ENCODE measurements around the gene TIMP2. TPM values are rescaled to one million over a fixed set of nuclear protein-coding genes. Genes with fewer than 3 reads are reported as not detected.
"Not testable (repeated sequence)": the region's sequence is repeated elsewhere in the genome, so short reads cannot be mapped to it uniquely, and the experiment has no call there.

TIMP2 gene
- total RNA-seq, 4 donors from 2014 or later: 52.9 to 133 (median 82.2) TPM

DNA sequence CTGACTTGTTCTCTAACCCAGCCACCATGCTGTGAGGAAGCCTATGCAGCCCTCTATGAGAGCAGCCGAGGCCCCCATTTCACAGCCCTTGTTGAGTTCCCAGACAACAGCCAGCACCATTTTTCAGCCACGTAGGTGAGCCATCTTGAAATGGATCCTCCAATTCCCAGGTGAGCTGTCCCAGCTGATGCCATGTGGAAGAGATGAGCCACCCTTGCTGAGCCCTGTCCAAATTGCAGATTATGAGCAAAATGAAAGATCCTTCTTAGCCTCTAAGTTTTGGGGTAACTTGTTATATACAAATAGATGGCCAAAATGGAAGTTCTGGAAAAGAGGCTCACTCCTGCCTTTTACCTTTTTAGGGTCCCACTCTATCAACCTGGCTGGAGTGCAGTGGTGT is 25.7 kb upstream of the TIMP2 start:
- Histone ChIP-seq H3K9me3 (no peaks in the 10 kb centered on the region), H3K27me3 (no peaks in the 10 kb centered on the region), H3K27ac (no peak overlapping the region), H3K4me1 (peaks cover 24 to 28% of the 10 kb centered on the region in 2 donors), H3K4me3 (replicated peaks in 1 of 3) (no peak overlapping the region), H3K36me3 (no peaks in the 10 kb centered on the region)
- no peak for TF ChIP-seq POLR2A (IDR thresholded peaks at IDR 0.05)
- TF ChIP-seq, protein P1, sequence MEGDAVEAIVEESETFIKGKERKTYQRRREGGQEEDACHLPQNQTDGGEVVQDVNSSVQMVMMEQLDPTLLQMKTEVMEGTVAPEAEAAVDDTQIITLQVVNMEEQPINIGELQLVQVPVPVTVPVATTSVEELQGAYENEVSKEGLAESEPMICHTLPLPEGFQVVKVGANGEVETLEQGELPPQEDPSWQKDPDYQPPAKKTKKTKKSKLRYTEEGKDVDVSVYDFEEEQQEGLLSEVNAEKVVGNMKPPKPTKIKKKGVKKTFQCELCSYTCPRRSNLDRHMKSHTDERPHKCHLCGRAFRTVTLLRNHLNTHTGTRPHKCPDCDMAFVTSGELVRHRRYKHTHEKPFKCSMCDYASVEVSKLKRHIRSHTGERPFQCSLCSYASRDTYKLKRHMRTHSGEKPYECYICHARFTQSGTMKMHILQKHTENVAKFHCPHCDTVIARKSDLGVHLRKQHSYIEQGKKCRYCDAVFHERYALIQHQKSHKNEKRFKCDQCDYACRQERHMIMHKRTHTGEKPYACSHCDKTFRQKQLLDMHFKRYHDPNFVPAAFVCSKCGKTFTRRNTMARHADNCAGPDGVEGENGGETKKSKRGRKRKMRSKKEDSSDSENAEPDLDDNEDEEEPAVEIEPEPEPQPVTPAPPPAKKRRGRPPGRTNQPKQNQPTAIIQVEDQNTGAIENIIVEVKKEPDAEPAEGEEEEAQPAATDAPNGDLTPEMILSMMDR (IDR thresholded peaks at IDR 0.05): no peak
- 90 to 100% methylated on average over 2 of the region's 2 CpGs for WGBS, 2 donors
- intact Hi-C loops (cut with DNase I): no loop called here
- no peak for DNase-seq

DNA sequence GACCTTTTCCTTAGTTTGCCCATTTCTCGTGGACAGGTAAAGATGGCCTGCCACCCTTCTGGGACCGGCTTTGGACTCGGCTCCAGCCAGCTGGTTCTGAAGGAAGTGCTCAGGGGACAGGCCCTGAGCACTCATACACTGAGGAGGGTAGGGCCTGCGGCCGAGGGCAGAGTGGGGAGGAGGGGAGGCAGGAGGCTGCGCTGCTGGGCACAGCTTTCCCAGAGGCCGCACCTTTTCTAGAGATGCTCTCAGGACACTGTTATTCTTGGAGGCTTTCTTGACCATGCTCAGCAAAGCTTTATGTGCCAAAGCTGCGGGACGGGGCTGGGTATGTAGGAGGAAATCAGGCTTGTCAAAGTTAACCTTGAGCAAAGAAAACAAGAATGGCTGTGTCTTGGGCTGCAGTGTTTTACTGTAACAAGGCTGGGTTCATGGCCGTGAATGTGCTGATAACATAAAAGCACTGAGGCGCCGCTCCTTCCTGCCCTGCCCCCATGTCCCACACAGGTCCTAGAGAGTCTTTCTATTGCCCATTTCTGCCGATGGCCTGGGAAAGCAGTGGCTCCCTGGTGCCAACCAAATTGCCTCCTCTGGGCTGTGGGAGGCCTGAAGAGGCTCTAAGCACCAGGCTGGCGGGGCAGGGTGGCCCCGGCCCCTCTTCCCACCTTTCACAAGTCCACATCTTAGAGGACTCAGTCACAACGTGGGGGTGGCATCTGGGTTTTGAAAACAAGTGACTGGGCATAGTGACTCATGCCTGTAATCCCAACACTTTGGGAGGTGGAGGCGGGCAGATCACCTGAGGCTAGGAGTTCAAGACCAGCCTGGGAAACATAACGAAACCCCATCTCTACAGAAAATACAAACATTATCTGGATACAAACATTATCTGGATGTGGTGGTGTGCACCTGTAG is 22.3 kb upstream of the TIMP2 start:
- Histone ChIP-seq H3K4me3 (replicated peaks in 1 of 3) (no peak overlapping the region), H3K36me3 (no peaks in the 10 kb centered on the region), H3K4me1 (peaks cover 22 to 32% of the 10 kb centered on the region in 2 donors), H3K9me3 (no peaks in the 10 kb centered on the region), H3K27me3 (no peaks in the 10 kb centered on the region), H3K27ac (peak overlapping the region; percentile 32 to 80 (median 74))
- intact Hi-C loops (cut with DNase I): no loop called here
- DNase-seq: peak; percentile 63 to 66
- 32 to 43% methylated on average over 18 of the region's 18 CpGs for WGBS, 2 donors
- no peak for TF ChIP-seq POLR2A (IDR thresholded peaks at IDR 0.05)
- TF ChIP-seq, protein P1 (IDR thresholded peaks at IDR 0.05): no peak

DNA sequence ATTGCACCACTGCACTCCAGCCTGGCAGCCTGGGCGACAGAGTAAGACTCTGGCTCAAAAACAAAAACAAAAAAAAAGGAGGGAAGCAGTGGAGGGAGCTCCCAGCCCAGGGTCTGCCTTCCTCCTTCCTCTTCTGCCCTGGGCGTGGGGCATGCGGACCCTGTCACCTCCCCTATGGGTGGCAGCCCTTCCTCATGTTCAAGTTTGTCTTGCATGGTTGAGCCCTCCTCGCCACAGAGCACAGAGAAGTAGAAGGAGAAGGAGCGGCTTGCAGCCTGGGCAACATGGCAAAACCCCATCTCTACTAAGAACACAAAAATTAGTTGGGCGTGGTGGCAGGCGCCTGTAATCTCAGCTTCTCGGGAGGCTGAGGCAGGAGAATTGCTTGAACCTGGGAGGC is 21.4 kb upstream of the TIMP2 start:
- H3K27me3 ChIP-seq: no peaks in the 10 kb centered on the region
- DNase-seq: peak; percentile 55 to 65
- WGBS, 2 donors: 38 to 56% methylated on average over 8 of the region's 8 CpGs
- intact Hi-C loops (cut with DNase I): no loop called here
- TF ChIP-seq, protein P1 (IDR thresholded peaks at IDR 0.05): no peak
- TF ChIP-seq POLR2A (IDR thresholded peaks at IDR 0.05): no peak
- no peaks in the 10 kb centered on the region for H3K9me3 ChIP-seq
- no peaks in the 10 kb centered on the region for H3K36me3 ChIP-seq
- peak overlapping the region; percentile 32 to 80 (median 74) for H3K27ac ChIP-seq
- peaks cover 15 to 23% of the 10 kb centered on the region in 2 donors for H3K4me1 ChIP-seq
- H3K4me3 ChIP-seq (replicated peaks in 1 of 3): no peak overlapping the region

DNA sequence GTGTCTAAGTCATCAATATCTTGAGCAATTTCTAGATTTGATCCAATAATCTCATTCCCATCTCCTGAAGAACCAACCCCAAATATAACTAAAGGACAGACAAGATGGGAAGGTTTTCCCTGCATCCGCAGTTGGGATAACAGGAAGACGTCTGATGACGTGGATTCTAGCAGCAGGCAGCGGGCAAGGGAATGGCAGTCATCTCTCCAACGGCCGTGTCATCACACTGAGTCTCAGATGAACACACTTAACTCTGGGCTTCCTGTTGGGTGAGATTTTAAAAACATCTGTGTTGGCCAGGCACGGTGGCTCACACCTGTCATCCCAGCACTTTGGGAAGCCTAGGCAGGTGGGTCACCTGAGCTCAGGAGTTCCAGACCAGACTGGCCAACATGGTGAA is 20.9 kb upstream of the TIMP2 start:
- intact Hi-C loops (cut with DNase I): no loop called here
- 79 to 86% methylated on average over 7 of the region's 7 CpGs for WGBS, 2 donors
- H3K36me3 ChIP-seq: no peaks in the 10 kb centered on the region
- H3K4me1 ChIP-seq: peaks cover 15 to 22% of the 10 kb centered on the region in 2 donors
- peak overlapping the region in 2 of 3 donors; percentile 74 to 80 for H3K27ac ChIP-seq
- H3K4me3 ChIP-seq (replicated peaks in 1 of 3): no peak overlapping the region
- H3K9me3 ChIP-seq: no peaks in the 10 kb centered on the region
- no peak for DNase-seq
- no peak for TF ChIP-seq POLR2A (IDR thresholded peaks at IDR 0.05)
- TF ChIP-seq, protein P1 (IDR thresholded peaks at IDR 0.05): no peak
- H3K27me3 ChIP-seq: no peaks in the 10 kb centered on the region

DNA sequence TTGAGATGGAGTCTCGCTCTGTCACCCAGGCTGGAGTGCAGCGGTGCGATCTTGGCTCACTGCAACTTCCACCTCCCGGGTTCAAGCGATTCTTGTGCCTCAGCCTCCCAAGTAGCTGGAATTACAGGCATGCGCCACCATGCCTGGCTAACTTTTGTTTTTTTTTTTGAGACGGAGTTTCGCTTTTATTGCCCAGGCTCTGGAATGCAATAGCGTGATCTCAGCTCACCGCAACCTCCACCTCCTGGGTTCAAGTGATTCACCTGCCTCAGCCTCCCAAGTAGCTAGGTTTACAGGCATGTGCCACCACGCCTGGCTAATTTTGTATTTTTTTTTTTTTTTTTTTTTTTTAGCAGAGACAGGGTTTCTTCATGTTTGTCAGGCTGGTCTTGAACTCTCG is 20.3 kb upstream of the TIMP2 start:
- H3K4me3 ChIP-seq (replicated peaks in 1 of 3); H3K27me3 ChIP-seq; intact Hi-C loops (cut with DNase I); H3K9me3 ChIP-seq; H3K36me3 ChIP-seq: not testable (repeated sequence)
- Histone ChIP-seq H3K4me1 (peaks cover 15 to 22% of the 10 kb centered on the region in 2 donors), H3K27ac (peak overlapping the region in 1 of 3 donors; percentile 10)
- peak in 1 of 2 donors; percentile 12 for DNase-seq
- 62 to 63% methylated on average over 12 of the region's 12 CpGs for WGBS, 2 donors
